Vagina (tissue), 2 donors: ENCODE measurements around the gene SLC25A1.

ENCODE experiments used
- CTCF ChIP-seq, 3 experiments: fragments of 450-650 bp in 2 of 3; fragments of 200-600 bp in 1 of 3; sonication (generic) in 1 of 3; IDR thresholded peaks; one replicate each; pipeline ENCODE4 v1.5.1; 2017 to 2019; ENCODE audit warnings: antibody characterized with exemption in 3 of 3, mild to moderate bottlenecking in 2 of 3, moderate library complexity in 2 of 3
- POLR2A ChIP-seq, 2 donors: fragments of 450-650 bp; IDR thresholded peaks; one replicate each; pipeline ENCODE4 v1.6.1; 2017; ENCODE audit warnings: antibody characterized with exemption in 2 of 2, mild to moderate bottlenecking in 2 of 2, moderate library complexity in 2 of 2
- POLR2AphosphoS5 ChIP-seq, 2 donors: sonication (generic); formaldehyde crosslinking; IDR thresholded peaks; one replicate each; pipeline ENCODE4 v1.9.0; 2017; ENCODE audit warnings: antibody characterized with exemption in 2 of 2, mild to moderate bottlenecking in 2 of 2, low read depth in 1 of 2; ENCODE audit not compliant: insufficient read depth in 1 of 2

- no peak for TF ChIP-seq CTCF (IDR thresholded peaks at IDR 0.05)
- TF ChIP-seq POLR2A (IDR thresholded peaks at IDR 0.05), result no peak
- no peak for TF ChIP-seq POLR2AphosphoS5 (IDR thresholded peaks at IDR 0.05; ENCODE audit: insufficient read depth in 1 of 2, low read depth in 1 of 2)
These were observed 22.8 kb upstream of the SLC25A1 start for GRCh38 chr22:19201130-19201868.
